Fibroblast of gingiva (primary cell): ENCODE data around the gene ITGB2.
A peak's percentile ranks its signal among the peaks of the same experiment; 100 is the strongest.
"Not testable (repeated sequence)": the region's sequence is repeated elsewhere in the genome, so short reads cannot be mapped to it uniquely, and the experiment has no call there.

ENCODE experiments used
- DNase-seq: peaks from one replicate; pipeline ENCODE4 v3.0.0-alpha.2; 2011; ENCODE audit warnings: low read depth

Gene ITGB2

DNA sequence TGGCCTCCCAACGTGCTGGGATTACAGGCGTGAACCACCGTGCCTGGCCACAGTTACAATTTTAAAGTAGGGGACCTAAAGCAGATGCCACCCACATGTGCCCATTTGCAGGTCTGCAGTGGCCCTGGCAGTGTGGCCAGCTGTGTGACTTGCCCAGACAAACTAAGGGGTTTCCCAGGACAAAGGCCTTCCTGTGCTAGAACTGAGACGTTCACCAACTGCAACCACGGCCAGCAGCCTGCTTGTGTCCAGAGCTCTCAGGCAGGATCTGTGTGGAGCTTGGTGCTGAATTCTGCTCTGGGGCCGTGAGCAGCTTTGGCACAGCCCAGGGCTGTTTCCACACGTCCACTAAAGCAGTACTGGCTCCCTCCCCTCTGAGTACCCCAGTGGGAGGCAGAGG, 36.6 kb downstream of the ITGB2 start:
- DNase-seq, result no peak

DNA sequence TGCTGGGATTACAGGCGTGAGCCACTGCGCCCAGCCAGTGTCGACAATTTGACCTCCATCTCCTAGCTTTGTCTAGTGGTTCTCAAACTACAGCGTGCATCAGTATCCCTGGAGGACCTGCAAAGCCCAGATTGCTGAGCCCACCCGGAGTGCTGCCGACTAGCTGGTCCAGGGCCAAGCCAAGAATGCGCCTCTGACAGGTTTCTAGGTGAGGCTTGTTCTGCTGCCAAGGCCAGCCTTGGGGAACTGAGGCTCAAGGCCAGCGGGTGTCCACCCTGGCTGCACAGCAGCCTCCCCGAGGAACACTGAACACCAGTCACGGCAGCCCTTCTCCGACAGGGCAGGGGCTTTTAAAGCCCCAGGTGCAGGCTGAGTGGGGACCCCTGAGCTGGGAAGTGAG, 37.4 kb downstream of the ITGB2 start:
- no peak for DNase-seq

DNA sequence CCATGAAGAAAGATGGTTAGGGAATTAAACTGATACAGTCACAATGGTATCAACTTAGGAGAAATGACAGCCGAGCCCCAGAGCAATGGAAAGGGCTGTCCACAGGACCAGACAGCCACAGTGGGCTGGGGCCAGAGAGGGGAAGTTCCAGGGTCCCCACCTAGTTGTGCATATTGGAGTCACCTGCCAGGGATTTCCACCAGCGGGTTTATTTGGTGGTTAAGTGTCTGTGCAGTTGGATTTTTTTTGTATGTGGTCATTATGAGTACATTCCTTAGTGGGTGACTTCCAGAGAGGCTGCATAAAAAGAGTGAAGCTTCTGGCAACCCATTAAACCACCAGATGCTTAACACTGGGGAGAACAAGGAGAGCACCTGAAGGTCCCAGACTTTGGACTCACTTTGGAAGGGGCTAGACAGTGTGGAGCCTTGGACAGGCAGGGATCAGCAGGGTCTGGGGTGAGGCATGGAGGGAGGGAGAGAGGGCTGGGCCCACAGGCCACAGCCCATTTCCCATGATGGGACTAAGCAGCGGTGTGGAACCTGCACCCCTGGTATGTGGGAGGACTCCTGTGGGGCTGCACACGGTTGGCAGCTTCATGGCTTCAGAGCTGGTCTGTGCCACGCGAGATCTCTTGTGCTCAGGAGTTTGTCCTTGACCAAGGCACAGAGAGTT, 39.4 kb downstream of the ITGB2 start:
- DNase-seq, result no peak

DNA sequence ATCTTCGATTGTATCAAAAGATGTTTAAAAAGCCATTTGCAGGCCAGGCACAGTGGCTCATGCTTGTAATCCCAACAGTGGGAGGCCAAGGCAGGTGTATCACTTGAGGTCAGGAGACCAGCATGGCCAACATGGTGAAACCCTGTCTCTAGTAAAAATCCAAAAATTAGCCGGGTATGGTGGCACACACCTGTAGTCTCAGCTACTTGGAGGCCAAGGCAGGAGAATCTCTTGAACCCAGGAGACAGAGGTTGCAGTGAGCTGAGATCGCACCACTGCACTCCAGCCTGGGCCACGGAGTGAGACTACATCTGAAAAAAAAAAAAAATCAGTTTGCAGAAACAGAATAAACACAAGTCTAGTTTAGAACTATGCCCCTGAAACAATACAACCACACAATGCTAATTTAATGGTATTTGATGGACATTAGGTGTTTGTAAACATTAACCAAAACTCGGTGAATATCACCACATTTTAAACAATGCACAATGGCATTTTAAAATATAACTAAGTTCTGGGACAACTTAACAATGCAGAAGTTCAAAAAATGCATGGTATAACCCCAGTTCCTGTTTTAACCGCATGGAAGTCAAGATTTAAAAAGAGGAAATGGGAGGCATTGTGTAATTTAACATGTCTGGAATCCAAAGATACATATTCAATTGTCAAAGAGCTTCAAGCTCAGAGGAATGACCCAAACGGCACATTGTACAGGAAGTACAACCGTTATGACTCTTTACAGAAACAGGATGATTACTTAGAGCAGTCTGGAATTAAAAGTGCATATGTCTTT, 40.1 kb downstream of the ITGB2 start:
- DNase-seq, result no peak

DNA sequence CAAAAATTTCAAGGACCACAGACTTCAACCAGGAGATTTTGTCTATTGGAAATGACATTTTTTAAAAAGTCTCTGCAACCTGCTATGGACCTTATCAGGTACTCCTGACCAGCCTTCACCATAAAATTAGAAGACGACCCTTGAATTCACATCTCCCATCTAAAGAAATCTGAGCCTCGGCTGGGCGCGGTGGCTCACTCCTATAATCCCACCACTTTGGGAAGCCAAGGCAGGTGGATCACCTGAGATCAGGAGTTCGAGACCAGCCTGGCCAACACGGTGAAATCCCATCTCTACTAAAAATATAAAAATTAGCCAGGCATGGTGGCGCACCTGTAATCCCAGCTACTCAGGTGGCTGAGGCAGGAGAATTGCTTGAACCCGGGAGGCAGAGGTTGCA, 41.5 kb downstream of the ITGB2 start:
- not testable (repeated sequence) for DNase-seq

DNA sequence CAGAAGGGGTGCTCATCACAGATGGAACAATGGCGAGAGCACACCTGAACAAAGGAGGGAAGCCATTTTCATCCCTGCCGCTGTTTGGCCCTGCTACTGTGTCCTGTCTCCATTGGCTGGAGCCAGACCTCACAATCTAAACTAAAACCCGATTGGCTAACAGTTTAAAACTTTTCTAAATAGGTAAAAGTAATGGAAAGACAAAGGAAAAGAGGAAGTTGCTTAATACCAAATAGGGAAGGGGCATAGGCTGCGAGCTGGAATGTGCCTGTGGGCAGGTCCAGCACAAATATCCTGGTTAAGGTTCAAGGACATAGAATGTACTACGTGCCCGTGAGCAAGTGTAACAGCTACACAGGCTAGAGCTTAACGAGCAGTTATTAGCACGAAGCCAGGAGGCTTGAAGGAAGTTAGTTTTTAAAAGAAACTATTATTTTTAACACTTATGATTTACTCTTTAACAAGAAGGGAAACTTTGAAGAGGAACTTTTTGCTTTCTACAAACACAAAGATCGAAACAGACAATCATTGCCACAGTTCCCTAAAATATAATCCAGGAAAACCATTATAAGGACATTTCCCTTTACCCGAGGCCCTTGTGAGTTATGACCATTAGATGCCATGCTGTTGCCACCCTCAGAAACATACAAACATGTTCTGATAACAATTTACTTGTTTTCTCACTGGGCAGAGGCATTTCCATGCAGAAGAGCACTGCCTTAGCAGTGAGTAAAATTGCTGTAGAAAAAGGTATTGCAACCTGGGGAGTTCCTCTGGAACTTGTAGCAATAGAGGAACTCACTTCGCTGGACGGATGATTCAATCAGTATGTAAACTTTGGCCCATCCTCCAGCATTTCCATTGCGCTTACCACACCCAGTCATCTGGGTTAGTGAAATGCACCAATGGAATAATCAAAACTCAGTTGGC, 42.4 kb downstream of the ITGB2 start:
- DNase-seq, result no peak

DNA sequence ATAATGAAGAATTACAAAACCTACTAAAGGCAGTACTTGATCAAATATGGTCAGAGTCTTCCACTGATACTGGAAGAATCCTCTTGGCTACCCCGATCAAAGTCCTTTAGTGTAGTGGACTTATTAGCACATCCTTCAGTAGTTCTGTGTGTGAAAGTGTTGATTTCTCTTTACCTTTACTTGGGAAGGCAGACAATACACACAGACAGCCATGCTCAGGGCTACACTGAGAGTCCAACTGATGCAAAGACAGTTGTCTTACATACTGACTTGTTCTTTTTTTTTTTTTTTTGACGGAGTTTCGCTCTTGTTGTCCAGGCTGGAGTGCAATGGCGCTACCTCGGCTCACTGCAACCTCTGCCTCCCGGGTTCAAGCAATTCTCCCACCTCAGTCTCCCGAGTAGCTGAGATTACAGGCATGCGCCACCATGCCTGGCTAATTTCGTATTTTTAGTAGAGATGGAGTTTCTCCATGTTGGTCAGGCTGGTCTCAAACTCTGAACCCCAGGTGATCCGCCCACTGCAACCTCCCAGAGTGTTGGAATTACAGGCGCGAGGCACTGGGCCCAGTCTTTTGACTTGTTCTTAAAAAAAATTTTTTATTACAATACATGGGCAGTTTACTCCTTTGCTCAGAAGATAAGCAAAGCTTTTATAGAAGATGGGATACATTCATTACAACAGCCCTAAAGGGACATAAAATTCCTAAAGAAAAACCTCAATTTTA, 43.7 kb downstream of the ITGB2 start:
- DNase-seq, result no peak

DNA sequence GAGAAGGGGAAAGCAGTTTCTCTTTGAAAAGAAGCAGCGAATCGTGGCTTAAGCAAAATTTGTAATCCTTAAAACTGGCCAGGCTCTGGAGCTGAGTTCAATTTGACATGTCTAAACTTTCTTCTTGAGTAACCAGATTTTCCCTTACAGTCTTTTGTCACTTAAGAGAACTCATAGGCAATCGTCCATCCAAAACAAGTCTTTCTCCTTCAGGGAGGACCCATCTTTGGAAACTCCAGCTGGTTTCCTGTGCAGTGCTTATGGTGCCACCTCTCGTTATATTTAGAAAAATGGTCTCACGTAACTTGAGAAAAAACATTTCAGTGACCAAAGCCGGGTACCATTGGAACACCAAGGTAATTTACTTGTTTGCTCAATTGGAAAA, 45.4 kb downstream of the ITGB2 start:
- peak; percentile 83 for DNase-seq

DNA sequence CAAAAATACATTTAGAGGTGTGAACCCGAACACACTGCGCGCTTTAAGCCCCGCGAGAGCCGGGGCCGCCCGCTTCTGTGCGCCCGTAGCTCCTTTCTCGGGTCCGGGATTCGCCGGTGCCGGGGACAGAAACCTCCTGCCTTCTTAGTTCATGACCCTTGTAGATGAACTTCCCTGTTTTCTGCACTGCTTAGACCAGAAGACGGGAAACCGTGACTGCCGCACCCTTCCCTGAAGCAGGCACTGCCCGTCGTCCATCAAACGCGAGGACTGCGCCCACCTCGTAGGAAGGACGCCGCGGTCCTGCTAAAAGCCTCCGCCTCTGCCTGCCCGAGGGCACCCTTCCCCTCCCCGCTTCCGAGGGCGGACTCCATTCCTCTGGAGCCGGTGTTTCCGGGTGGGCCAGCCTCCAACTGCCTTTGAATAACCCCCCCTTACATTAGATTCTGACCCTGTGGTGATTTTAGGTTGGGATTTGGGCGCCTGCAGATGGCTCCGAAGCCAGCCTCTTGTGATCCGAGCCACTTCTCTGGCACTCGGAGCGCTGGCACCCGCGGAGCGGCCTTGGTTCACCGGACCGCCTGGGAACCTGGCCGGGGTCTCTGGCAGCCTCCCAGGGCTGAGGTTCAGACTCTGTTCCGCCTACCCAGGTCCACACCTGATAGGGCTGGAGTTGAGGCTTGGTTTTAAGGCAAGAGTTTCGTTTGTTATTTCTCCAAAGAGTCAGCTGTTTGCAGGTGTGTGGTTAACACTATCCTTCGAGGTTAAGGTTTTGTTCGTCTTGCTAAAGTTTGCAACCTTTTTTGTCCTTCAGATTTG, 46.0 kb downstream of the ITGB2 start:
- peak; percentile 18 for DNase-seq

DNA sequence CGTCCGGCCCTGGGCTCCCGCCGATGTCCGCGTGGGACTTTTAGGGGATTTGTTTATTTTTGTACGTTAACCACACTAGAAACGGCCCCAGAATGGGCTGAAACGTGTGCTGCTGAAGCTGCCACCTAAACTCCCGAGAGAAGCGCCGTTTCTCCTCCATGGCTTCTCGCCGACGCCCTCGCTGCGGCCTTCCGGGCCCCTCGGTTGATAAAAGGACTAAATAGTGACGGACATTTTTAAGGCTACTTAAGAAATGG, 46.5 kb downstream of the ITGB2 start:
- DNase-seq, result no peak

DNA sequence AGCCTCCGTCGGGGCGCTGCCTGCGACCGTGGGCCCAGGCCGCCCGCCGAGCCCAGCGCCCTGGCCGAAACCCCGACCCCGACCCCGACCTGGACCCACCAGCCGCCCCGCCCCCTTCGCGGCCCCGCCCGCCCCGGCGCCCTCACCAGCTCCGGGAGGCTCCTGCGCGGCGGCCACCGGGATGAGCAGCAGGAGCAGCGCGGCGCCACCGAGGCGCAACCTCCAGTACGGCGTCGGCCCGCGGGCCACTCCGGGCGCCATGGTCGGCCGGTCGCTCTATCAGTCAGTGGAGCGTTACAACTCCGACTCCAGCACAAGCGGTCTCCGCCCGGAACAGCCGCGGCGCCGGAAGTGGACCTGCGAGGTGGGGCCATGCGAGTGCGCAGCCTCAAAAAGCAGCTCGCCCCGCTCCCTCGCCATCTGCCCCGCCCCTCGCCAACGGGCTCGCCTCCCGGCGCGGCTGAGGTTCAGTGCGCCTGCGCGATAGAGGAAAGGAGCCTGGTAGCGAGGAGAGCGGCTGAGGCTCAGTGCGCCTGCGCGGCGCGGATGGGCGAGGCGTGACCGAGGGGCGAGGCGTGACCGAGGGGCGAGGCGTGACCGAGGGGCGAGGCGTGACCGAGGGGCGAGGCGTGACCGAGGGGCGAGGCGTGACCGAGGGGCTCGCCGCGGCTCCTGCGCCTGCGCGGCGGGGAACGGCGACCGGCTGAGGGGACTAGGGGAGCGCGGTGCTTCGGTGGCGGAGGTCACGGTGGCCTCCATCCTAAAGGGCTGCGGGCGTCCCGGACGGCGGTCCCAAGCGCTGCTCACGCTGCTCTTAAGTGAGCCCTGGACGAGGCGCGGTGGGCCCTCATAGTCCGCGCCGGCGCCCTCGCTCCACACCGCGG, 47.1 kb downstream of the ITGB2 start, which contains the start of gene PTTG1IP:
TSS of gene PTTG1IP (minus strand) at position 335 of the 884 bp plus-strand sequence. CDS start at position 261, 74 bp downstream.
- peak; percentile 94 for DNase-seq

DNA sequence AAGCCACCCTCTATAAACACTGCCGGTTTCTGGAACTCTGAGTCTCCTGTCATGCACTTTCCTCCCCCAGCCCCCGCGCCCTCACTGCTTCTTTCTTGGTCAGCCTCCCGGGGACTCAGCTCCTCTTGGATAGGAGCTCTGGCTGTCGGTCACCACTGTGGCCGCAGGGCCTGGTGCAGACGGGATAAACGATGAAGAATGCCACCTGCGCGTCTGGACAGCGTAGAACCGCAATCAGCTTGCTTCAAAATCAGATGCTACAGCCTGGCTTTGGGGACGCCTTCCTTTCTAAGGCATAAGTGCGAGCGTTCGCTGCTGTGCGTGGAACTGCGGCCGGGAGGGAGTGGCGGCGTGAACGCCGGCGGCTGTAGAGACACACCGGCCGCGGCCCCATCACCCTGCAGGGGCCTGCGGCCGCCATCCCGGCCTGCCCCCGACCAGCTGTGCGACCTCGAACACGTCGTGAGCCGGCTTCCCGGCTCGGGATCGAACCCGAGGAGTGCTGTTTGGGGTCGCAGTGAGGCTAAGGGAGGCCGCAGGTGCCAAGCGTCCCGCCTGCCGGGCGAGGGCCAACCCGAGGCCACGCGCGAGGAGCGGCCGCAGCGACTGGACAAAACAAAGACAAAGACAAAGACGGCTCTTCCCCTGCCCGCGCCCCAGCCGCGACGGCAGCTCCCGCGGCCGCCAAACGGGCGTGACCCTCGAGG, 47.9 kb downstream of the ITGB2 start:
- no peak for DNase-seq

DNA sequence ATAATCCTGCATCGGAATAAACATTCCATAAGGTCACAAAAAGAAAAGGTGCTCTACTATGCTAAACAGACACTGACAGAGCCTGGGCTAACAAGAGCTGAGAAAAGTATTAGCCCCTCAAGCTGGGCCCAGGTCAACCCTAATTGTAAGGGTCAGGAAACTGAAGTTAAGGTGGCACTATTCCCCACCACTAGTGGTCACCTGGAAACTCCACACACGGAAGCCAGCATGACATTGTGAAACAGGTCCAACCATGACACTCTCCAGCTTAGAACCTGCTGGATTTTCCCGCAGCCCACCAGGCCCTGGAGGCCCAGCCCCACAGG, 48.4 kb downstream of the ITGB2 start:
- no peak for DNase-seq

DNA sequence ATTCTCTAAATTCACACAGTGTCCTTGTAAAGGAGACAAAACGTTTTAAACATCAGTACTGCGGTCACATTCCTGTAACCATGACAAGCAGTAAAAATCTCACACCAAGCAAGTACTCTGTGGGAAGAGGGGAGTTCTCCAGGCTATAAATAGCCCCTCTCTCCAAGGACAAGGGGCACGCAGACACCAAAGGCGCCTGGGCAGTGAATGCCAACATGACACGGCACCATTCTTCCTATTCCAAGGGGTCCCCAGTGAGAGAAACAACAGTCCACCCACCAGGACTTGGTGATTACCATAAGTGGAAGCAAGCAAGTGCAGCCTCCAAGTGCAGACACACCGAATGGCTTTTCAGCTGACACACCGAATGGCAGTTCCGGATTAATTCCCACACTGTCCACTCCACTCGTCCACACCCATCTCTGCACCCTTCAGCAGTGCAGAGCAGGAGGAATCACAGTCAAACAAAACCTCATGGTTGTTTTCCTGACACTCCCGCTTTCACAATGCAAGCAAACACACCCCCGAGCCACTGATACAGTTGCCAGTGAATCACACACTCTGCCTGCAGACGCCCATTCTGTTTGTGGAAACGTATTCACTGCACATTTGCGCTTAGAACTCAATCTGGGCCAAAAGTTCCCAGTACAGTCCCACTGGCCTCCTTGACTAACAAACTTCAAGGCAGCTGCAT, 49.0 kb downstream of the ITGB2 start:
- DNase-seq, result peak; percentile 70

DNA sequence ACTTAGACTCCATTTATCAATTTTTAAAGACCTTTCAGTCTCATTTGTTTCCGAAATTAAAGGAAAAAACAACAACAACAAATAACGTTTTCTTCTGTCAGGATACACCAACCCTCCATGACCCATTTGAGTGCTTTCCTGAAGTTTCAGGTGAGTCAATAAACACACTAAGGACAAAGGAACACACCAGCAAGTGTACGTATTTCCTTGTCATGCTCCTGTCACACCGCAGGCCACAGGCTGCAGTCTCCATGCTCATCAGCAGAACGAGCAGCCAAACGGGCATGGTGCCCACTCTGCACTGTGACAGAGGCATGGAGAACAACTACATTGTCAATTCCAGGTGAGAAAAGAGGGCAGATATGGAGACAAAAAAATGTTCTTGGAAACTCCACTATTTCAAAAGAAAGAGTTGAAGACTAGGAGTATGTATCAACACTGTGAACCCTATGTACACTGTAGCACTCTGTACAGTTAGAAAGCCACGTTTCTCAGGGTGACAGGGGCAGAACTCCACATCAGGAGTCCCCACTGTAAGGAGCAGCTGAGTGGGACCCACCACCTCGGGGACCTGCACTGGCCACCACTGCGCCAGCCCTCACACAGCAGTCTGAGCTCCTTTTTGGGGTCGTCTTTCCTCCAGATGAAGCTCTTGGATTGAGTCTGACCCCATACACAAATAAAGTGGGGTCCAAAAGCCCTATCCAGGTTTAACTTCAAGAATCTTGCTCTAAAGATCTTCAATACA, 49.8 kb downstream of the ITGB2 start:
- DNase-seq, result no peak

DNA sequence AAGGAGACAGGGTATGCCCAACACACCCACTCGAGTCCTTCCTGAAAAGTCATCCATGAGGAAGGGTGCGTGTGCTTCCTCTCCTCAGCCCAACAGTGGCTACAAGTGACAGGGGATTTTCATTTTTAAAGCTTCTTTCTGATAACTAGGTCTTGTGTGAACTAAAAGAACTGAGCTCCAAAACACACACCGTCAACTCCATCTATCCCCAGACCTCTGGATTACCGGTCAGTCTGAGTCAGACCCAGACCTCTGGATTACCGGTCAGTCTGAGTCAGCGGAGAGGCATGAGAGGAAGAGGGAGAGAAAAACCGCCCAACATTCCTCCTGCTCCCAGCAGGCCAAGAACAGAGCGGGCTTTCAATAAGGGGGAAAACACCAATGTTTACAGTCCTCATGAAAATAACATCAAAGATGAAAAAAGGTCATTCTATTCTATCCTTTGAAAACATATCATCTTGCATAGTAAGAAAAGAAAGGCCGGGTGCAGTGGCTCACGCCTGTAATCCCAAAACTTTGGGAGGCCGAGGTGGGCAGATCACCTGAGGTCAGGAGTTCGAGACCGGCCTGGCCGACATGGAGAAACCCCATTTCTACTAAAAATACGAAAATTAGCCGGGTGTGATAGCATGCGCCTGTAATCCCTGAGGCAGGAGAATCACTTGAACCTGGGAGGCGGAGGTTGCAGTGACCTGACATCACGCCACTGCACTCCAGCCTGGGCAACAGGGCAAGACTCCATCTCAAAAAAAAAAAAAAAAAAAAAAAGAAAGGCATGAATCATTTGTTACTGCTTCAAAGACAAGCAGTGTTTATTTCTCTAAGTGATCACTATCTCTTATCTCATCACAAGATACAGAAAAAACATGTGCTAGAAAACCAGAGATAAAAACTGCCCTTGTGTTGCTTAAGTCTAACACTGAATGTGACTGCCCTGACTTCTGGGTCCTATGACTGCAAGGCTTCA, 50.6 kb downstream of the ITGB2 start:
- peak; percentile 79 for DNase-seq

DNA sequence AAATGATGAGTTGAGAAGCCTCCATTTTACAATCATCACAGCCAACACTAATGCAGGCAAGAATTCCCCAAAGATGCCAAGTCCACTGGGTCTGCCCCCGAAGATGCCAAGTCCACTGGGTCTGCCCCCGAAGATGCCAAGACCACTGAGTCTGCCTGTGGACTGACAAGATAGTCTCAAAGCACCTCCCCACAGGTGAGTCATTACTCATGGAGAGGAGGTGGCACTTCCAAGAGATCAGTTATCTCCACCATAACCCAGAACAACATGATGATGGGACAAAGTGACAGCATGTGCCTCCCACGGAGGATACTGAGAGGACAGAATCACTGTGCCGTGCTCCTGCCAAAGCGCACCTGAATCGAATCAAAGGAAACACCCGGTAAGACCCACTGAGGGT, 52.0 kb downstream of the ITGB2 start:
- DNase-seq, result no peak
